ENCODE results near the gene MRGPRX2.

GRCh38 chr11:19053909-19054308 lies 6.6 kb downstream of the MRGPRX2 start:
- TF ChIP-seq EZH2 (IDR thresholded peaks at IDR 0.05; ENCODE audit: low read length, missing control alignments): no peak
- TF ChIP-seq CTCF (conservative IDR thresholded peaks at IDR 0.05 in 1 of 2, IDR thresholded peaks at IDR 0.05 in 1 of 2; ENCODE audit: low read depth in 1 of 2, low read length in 2 of 2): no peak
